A549 (cell line): ENCODE data around the gene TPI1. TPM values are rescaled to one million over a fixed set of nuclear protein-coding genes. Genes with fewer than 3 reads are reported as not detected.
A peak's percentile ranks its signal among the peaks of the same experiment; 100 is the strongest.

Experiments
- ATAC-seq, 2 experiments: fragments of 200-7000 bp in 1 of 2; fragments of >200 bp in 1 of 2; cut with Nextera tagmentation in 1 of 2; cut with Tn5 transposase in 1 of 2; 3 replicates each; pipeline versions ENCODE4 v1.8.0 to v1.9.1; 2018 to 2020; ENCODE audit warnings: mild to moderate bottlenecking in 1 of 2, moderate library complexity in 1 of 2
- CTCF ChIA-PET: fragments of 300-600 bp; sonication (Branson Sonifier 250); formaldehyde crosslinking; extraction: SDS; loops from one replicate; lab custom pipeline; 2021; ENCODE audit warnings: antibody characterized with exemption, inconsistent platforms; lab: Yijun Ruan, JAX
- POLR2A ChIA-PET: fragments of 350-600 bp; formaldehyde crosslinking; extraction: SDS; loops from one replicate; lab custom pipeline; 2021; ENCODE audit warnings: antibody characterized with exemption, inconsistent platforms; lab: Yijun Ruan, JAX
- DNase-seq, 2 experiments: peaks; one replicate each; pipeline versions ENCODE4 v3.0.0 to v3.0.0-alpha.2; 2011 to 2016; ENCODE audit warnings: low read depth in 1 of 2, low spot score in 1 of 2
- FAIRE-seq: peaks from 2 replicates; lab custom pipeline; 2011; peaks lifted over from hg19 to GRCh38; lab: Jason Lieb, UNC
- H3K27ac ChIP-seq, 2 experiments: fragments of >200 bp; sonication (Bioruptor Twin); formaldehyde crosslinking; 3 replicates each; pipeline ENCODE4 v1.5.1; 2016 to 2017
- H3K4me1 ChIP-seq: fragments of >200 bp; sonication (Bioruptor Twin); formaldehyde crosslinking; 3 replicates; pipeline ENCODE4 v1.6.1; 2016
- H3K4me2 ChIP-seq: fragments of >200 bp; sonication (Bioruptor Twin); formaldehyde crosslinking; 3 replicates; pipeline ENCODE4 v1.6.1; 2016
- H3K4me3 ChIP-seq: fragments of >200 bp; sonication (Bioruptor Twin); formaldehyde crosslinking; 3 replicates; pipeline ENCODE4 v1.5.1; 2016
- H3K9me3 ChIP-seq: fragments of >200 bp; sonication (Bioruptor Twin); formaldehyde crosslinking; 3 replicates; pipeline ENCODE4 v1.6.1; 2016
- BCL3 ChIP-seq: fragments of >200 bp; sonication (Bioruptor Twin); formaldehyde crosslinking; IDR thresholded peaks from 3 replicates; pipeline ENCODE4 v1.6.1; 2016
- BHLHE40 ChIP-seq: IDR thresholded peaks from 2 replicates; pipeline ENCODE4 v1.6.1; 2012; ENCODE audit warnings: low read depth, low read length, inconsistent platforms
- CBX8 ChIP-seq: fragments of 200-600 bp; sonication (generic); IDR thresholded peaks from 2 replicates; pipeline ENCODE4 v1.6.1; 2016
- CHD4 ChIP-seq: fragments of 200-600 bp; sonication (generic); IDR thresholded peaks from 2 replicates; pipeline ENCODE4 v1.6.1; 2016; ENCODE audit warnings: antibody characterized with exemption, mild to moderate bottlenecking, borderline replicate concordance
- FOSB ChIP-seq: fragments of 250-450 bp; sonication (Bioruptor Pico); IDR thresholded peaks from 2 replicates; pipeline ENCODE4 v1.5.0; 2020; ENCODE audit warnings: mild to moderate bottlenecking, moderate library complexity
- FOSL2 ChIP-seq, 2 experiments: fragments of 450-650 bp in 1 of 2; fragments of >200 bp in 1 of 2; sonication (Bioruptor Twin) in 1 of 2; formaldehyde crosslinking; IDR thresholded peaks; 2 replicates each; pipeline versions ENCODE4 v1.5.0 to v1.6.1; 2016 to 2020; ENCODE audit warnings: mild to moderate bottlenecking in 1 of 2, moderate library complexity in 1 of 2
- FOXS1 ChIP-seq: fragments of 250-450 bp; sonication (Bioruptor Pico); IDR thresholded peaks from 2 replicates; pipeline ENCODE4 v1.5.0; 2020; ENCODE audit warnings: mild to moderate bottlenecking, moderate library complexity
- GATA3 ChIP-seq: IDR thresholded peaks from 2 replicates; pipeline ENCODE4 v1.6.1; 2012; ENCODE audit warnings: borderline replicate concordance
- HEYL ChIP-seq: fragments of 250-450 bp; sonication (Bioruptor Pico); IDR thresholded peaks from 2 replicates; pipeline ENCODE4 v1.8.0; 2021; ENCODE audit warnings: mild to moderate bottlenecking, moderate library complexity
- HOXB13 ChIP-seq: fragments of 250-450 bp; sonication (Bioruptor Pico); IDR thresholded peaks from 2 replicates; pipeline ENCODE4 v1.5.0; 2020; ENCODE audit warnings: low read depth, mild to moderate bottlenecking, moderate library complexity
- KDM5A ChIP-seq: fragments of 200-600 bp; sonication (generic); IDR thresholded peaks from 2 replicates; pipeline ENCODE4 v1.6.1; 2016; ENCODE audit warnings: antibody characterized with exemption, mild to moderate bottlenecking
- NFE2L2 ChIP-seq: fragments of 150-350 bp; conservative IDR thresholded peaks from 2 replicates; pipeline ENCODE4 v1.6.1; 2014; ENCODE audit warnings: low read length
- NPAS2 ChIP-seq: fragments of 250-450 bp; sonication (Bioruptor Pico); IDR thresholded peaks from 2 replicates; pipeline ENCODE4 v1.8.0; 2022; ENCODE audit warnings: mild to moderate bottlenecking, moderate library complexity, borderline replicate concordance
- NR3C1 ChIP-seq: fragments of >200 bp; sonication (Bioruptor Twin); formaldehyde crosslinking; IDR thresholded peaks from 3 replicates; pipeline ENCODE4 v1.6.1; 2017
- POLR2A ChIP-seq: IDR thresholded peaks from 2 replicates; pipeline ENCODE4 v1.6.1; 2012; ENCODE audit warnings: mild to moderate bottlenecking, low read length
- RAD21 ChIP-seq, 2 experiments: fragments of >200 bp in 1 of 2; sonication (Bioruptor Twin) in 1 of 2; formaldehyde crosslinking in 1 of 2; IDR thresholded peaks in 1 of 2; conservative IDR thresholded peaks in 1 of 2; 2 replicates in 1 of 2; 3 replicates in 1 of 2; pipeline ENCODE4 v1.6.1; 2012 to 2018; ENCODE audit warnings: inconsistent platforms in 1 of 2
- RCOR1 ChIP-seq: fragments of 150-350 bp; IDR thresholded peaks from 2 replicates; pipeline ENCODE4 v1.6.1; 2014; ENCODE audit warnings: antibody characterized with exemption, low read length, low read depth
- RNF2 ChIP-seq: fragments of 200-600 bp; sonication (generic); IDR thresholded peaks from 2 replicates; pipeline ENCODE4 v1.6.1; 2016; ENCODE audit warnings: low read depth, mild to moderate bottlenecking, antibody characterized with exemption, moderate library complexity, borderline replicate concordance
- SMC3 ChIP-seq: fragments of >200 bp; sonication (Bioruptor Twin); formaldehyde crosslinking; IDR thresholded peaks from 3 replicates; pipeline ENCODE4 v1.6.1; 2018; ENCODE audit warnings: inconsistent platforms
- SREBF2 ChIP-seq: fragments of 450-650 bp; IDR thresholded peaks from 2 replicates; pipeline ENCODE4 v1.6.1; 2014; ENCODE audit warnings: mild to moderate bottlenecking, moderate library complexity
- TP53 ChIP-seq: fragments of 250-450 bp; sonication (Bioruptor Pico); IDR thresholded peaks from 2 replicates; pipeline ENCODE4 v1.5.0; 2021; ENCODE audit warnings: mild to moderate bottlenecking, moderate library complexity
- USF2 ChIP-seq: fragments of 450-650 bp; IDR thresholded peaks from 2 replicates; pipeline ENCODE4 v1.6.1; 2014; ENCODE audit warnings: antibody characterized with exemption
- ZNF302 ChIP-seq: fragments of 250-450 bp; sonication (Bioruptor Pico); IDR thresholded peaks from 2 replicates; pipeline ENCODE4 v1.9.0; 2021; ENCODE audit warnings: inconsistent platforms, mild to moderate bottlenecking, moderate library complexity
- WGBS: methylation state at CpG from one replicate; pipeline ENCODE4 v1.1.6; 2017; ENCODE audit errors: missing lambda C conversion rate; 5-methylcytosine and 5-hydroxymethylcytosine counted together
- polyA plus RNA-seq, 4 experiments: library from polyadenylated mRNA; depleted of rRNA in 3 of 4; stranded (reverse); fragments of >200 nt; fragmentation: RNase III in 1 of 4; extraction: RNeasy Plus Mini Kit Qiagen cat#74134 plus additional on column Dnase treatment in 1 of 4; gene quantifications; 2 replicates in 3 of 4; 3 replicates in 1 of 4; pipeline ENCODE4 v1.2.3, GENCODE V29; 2011 to 2017
- TF ChIP-seq, protein P1 (sequence below): fragments of >200 bp; sonication (Bioruptor Twin); formaldehyde crosslinking; IDR thresholded peaks from 3 replicates; pipeline ENCODE4 v1.5.1; 2016
- TF ChIP-seq, protein P2 (sequence below): fragments of >200 bp; sonication (Bioruptor Twin); formaldehyde crosslinking; IDR thresholded peaks from 2 replicates; pipeline ENCODE4 v1.6.1; 2016
- TF ChIP-seq, protein P3 (sequence below): fragments of 150-350 bp; IDR thresholded peaks from 2 replicates; pipeline ENCODE4 v1.6.1; 2014; ENCODE audit warnings: low read depth, mild to moderate bottlenecking, low read length

TPI1 gene
- polyA plus RNA-seq, 2 of the 4 experiments (the other 2 are of a cell fraction) = 1,293 to 1,913 TPM

DNA sequence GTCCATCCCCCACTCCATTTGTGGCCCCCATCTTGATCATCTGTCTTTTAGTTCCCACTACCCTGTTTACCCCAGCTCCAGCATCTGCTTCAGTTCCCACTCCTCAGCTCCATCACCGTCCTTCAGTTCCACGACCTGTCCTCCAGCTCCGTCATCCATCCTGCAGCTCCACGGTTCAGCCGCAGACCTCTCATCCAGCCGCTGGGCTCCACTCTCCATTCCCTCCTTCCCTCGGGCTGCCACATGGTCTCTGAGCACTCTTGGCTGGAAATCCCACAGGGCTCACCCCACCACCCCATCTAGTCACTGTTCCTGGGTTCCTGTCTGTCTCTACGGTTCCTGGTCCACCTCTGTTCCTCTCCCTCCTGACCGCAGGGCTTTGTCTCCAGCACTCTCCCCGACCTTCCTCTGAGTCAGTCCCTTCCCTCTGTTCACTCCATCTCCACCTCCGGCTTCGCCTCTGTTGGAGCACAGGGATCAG is 42.4 kb upstream of the TPI1 start:
- H3K4me2 ChIP-seq = peak overlapping the region; percentile 69
- no peak for TF ChIP-seq FOSL2 (IDR thresholded peaks at IDR 0.05)
- TF ChIP-seq FOSL2 (CRISPR knock-in tag; IDR thresholded peaks at IDR 0.05) = no peak
- no peak for TF ChIP-seq NFE2L2
- no peak for TF ChIP-seq BHLHE40
- no peak for TF ChIP-seq SREBF2
- no peak for TF ChIP-seq CBX8
- TF ChIP-seq, protein P1, sequence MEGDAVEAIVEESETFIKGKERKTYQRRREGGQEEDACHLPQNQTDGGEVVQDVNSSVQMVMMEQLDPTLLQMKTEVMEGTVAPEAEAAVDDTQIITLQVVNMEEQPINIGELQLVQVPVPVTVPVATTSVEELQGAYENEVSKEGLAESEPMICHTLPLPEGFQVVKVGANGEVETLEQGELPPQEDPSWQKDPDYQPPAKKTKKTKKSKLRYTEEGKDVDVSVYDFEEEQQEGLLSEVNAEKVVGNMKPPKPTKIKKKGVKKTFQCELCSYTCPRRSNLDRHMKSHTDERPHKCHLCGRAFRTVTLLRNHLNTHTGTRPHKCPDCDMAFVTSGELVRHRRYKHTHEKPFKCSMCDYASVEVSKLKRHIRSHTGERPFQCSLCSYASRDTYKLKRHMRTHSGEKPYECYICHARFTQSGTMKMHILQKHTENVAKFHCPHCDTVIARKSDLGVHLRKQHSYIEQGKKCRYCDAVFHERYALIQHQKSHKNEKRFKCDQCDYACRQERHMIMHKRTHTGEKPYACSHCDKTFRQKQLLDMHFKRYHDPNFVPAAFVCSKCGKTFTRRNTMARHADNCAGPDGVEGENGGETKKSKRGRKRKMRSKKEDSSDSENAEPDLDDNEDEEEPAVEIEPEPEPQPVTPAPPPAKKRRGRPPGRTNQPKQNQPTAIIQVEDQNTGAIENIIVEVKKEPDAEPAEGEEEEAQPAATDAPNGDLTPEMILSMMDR = no peak
- no peak for TF ChIP-seq USF2
- TF ChIP-seq GATA3 = no peak
- no peak for TF ChIP-seq RNF2
- TF ChIP-seq, protein P2, sequence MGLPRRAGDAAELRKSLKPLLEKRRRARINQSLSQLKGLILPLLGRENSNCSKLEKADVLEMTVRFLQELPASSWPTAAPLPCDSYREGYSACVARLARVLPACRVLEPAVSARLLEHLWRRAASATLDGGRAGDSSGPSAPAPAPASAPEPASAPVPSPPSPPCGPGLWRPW = no peak
- TF ChIP-seq, all 56 proteins: peak for 0
- no peak for FAIRE-seq
- no peak overlapping the region for H3K4me3 ChIP-seq
- POLR2A ChIA-PET = interaction anchor here (1.0 to 1.1 kb wide), 2 partner anchors 59 to 72 kb away, joined by 4 to 5 read pairs; partner anchors contain the start of genes MLF2 and PTMS
- no peak for DNase-seq
- no peaks in the 10 kb centered on the region for H3K9me3 ChIP-seq
- WGBS = 75% methylated on average over 12 of the region's 12 CpGs
- peak in 1 of 2 experiments; percentile 3; a peak in 3 of 6 replicates for ATAC-seq
- H3K27ac ChIP-seq = peak overlapping the region in 1 of 2 experiments; percentile 39; a peak in 3 of 6 replicates
- H3K4me1 ChIP-seq = peaks cover 31% of the 10 kb centered on the region
- CTCF ChIA-PET = interaction anchor here (0.5 to 29.8 kb wide), 41 partner anchors 10 to 587 kb away, joined by 3 to 306 read pairs (median 7); partner anchors contain the start of genes CD4, CDCA3, COPS7A and GNB3

DNA sequence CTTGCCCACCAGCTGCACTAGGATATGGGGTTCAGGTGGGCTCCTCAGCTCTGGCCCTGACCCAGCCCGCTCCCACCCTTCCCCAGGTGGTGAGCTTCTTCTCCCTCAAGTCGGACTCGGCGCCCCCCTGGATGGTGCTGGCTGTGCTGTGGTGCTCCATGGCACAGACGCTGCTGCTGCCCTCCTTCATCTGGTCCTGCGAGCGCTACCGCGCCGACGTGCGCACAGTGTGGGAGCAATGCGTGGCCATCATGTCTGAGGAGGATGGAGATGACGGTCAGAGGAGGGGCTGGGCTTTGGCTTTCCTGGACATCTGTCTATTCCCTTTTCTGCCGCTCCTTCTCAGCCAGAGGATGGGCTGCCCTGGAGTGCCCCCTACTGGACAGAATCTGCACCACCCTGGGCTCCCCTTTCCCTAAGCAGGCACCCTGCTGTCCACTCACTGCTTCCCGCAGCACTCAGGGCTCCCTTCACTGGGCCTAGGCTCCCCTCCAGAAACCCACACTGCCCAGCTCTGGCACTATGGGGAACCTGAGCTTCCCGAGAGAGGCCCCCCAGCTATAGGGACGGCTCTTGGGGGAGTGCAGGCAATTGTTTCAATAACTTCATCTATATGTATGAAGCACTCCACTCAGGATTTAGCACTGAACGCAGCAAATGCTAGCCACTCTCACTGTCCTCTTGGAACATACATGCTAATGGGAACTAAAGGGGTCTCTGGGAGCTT is 41.8 kb upstream of the TPI1 start:
- 18% methylated on average over 18 of the region's 19 CpGs for WGBS
- DNase-seq = peak; percentile 87 to 95
- Histone ChIP-seq H3K4me3 (no peak overlapping the region), H3K27ac (peak overlapping the region in 1 of 2 experiments; percentile 39; a peak in 3 of 6 replicates), H3K4me2 (peak overlapping the region; percentile 69), H3K4me1 (peaks cover 31% of the 10 kb centered on the region), H3K9me3 (no peaks in the 10 kb centered on the region)
- CTCF ChIA-PET = interaction anchor here (0.5 to 29.8 kb wide), 58 partner anchors 9 to 588 kb away, joined by 3 to 306 read pairs (median 5); partner anchors contain the start of genes CD4, CDCA3, COPS7A and GNB3
- POLR2A ChIA-PET = interaction anchor here (1.0 to 1.1 kb wide), 2 partner anchors 59 to 72 kb away, joined by 4 to 5 read pairs; partner anchors contain the start of genes MLF2 and PTMS
- peak; percentile 40 to 78 for ATAC-seq
- no peak for FAIRE-seq
- TF ChIP-seq FOSB (CRISPR knock-in tag) (no peak), TP53 (CRISPR knock-in tag) (no peak), HOXB13 (no peak), RCOR1 (no peak), RAD21 (conservative IDR thresholded peaks at IDR 0.05 in 1 of 2, IDR thresholded peaks at IDR 0.05 in 1 of 2) (peak; percentile 91 to 94), HEYL (CRISPR knock-in tag) (no peak), FOXS1 (no peak), KDM5A (no peak), BCL3 (no peak), NR3C1 (no peak), CHD4 (no peak), NPAS2 (no peak), ZNF302 (CRISPR knock-in tag) (no peak), POLR2A (no peak), SMC3 (peak; percentile 76)
- TF ChIP-seq, protein P3, sequence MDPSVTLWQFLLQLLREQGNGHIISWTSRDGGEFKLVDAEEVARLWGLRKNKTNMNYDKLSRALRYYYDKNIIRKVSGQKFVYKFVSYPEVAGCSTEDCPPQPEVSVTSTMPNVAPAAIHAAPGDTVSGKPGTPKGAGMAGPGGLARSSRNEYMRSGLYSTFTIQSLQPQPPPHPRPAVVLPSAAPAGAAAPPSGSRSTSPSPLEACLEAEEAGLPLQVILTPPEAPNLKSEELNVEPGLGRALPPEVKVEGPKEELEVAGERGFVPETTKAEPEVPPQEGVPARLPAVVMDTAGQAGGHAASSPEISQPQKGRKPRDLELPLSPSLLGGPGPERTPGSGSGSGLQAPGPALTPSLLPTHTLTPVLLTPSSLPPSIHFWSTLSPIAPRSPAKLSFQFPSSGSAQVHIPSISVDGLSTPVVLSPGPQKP = no peak
- TF ChIP-seq, protein P2 = no peak
- TF ChIP-seq, protein P1 = peak; percentile 92
